K562 (cell line): Measurements from ENCODE around the gene ADIPOR2. TPM values are rescaled to one million over a fixed set of nuclear protein-coding genes. Genes with fewer than 3 reads are reported as not detected.

Experiments used
- BRF1 ChIP-seq: IDR thresholded peaks from 3 replicates; pipeline ENCODE4 v1.6.1; 2011; ENCODE audit warnings: borderline replicate concordance, mild to moderate bottlenecking; ENCODE audit not compliant: insufficient read length; ENCODE audit errors: extremely low read depth
- CBFB ChIP-seq: sonication (generic); formaldehyde crosslinking; IDR thresholded peaks from 2 replicates; pipeline ENCODE4 v1.4.0; 2020; ENCODE audit warnings: mild to moderate bottlenecking, missing genetic modification reagents
- CEBPG ChIP-seq, 3 experiments: fragments of 200-800 bp in 1 of 3; sonication (Bioruptor generic) in 1 of 3; sonication (generic) in 1 of 3; formaldehyde crosslinking in 1 of 3; IDR thresholded peaks in 2 of 3; conservative IDR thresholded peaks in 1 of 3; 2 replicates each; pipeline versions ENCODE4 v1.6.1 to v1.8.0; 2016 to 2022; ENCODE audit warnings: missing compliant biosample characterization in 2 of 3, missing genetic modification characterization in 2 of 3, mild to moderate bottlenecking in 1 of 3, missing genetic modification reagents in 1 of 3
- CREM ChIP-seq: IDR thresholded peaks from 2 replicates; pipeline ENCODE4 v1.6.1; 2014; ENCODE audit warnings: antibody characterized with exemption, low read depth
- GATAD2A ChIP-seq: fragments of 450-650 bp; IDR thresholded peaks from 2 replicates; pipeline ENCODE4 v1.6.1; 2017
- NFRKB ChIP-seq: fragments of 450-650 bp; IDR thresholded peaks from 2 replicates; pipeline ENCODE4 v1.6.1; 2016; ENCODE audit warnings: low read depth
- SMARCE1 ChIP-seq: fragments of 450-650 bp; IDR thresholded peaks from 2 replicates; pipeline ENCODE4 v1.7.1; 2016; ENCODE audit warnings: mild to moderate bottlenecking
- TRIM24 ChIP-seq, 2 experiments: fragments of 450-650 bp; IDR thresholded peaks; 2 replicates each; pipeline ENCODE4 v1.6.1; 2016
- ZNF134 ChIP-seq: fragments of 250-450 bp; sonication (Bioruptor Pico); conservative IDR thresholded peaks from 2 replicates; pipeline ENCODE4 v1.4.0; 2020
- ZNF318 ChIP-seq, 2 experiments: fragments of 450-650 bp; IDR thresholded peaks; 2 replicates each; pipeline ENCODE4 v1.6.1; 2016; ENCODE audit warnings: mild to moderate bottlenecking in 2 of 2, borderline replicate concordance in 1 of 2, low read depth in 1 of 2, moderate library complexity in 1 of 2
- ZNF57 ChIP-seq: fragments of 450-650 bp; formaldehyde crosslinking; IDR thresholded peaks from 2 replicates; pipeline ENCODE4 v1.4.0; 2020; ENCODE audit warnings: mild to moderate bottlenecking, moderate library complexity
- polyA plus RNA-seq, 8 experiments: library from polyadenylated mRNA; depleted of rRNA in 4 of 8; stranded (reverse) in 5 of 8; unstranded in 3 of 8; fragments of >200 nt; fragmentation: Nextera tagmentation in 2 of 8; fragmentation: Illumina TruSeq in 1 of 8; extraction: Ambion mirVana in 2 of 8; extraction: Trizol in 1 of 8; gene quantifications; 2 replicates each; pipeline versions ENCODE4 v1.2.1 to v1.2.3, GENCODE V29; 2011 to 2014; ENCODE audit warnings: inconsistent platforms in 1 of 8, missing spikeins in 1 of 8
- total RNA-seq, 7 experiments: library from RNA; depleted of rRNA in 6 of 7; stranded (reverse); fragments of >200 nt in 6 of 7; fragmentation: Illumina TruSeq in 2 of 7; extraction: Trizol in 2 of 7; gene quantifications; 2 replicates each; pipeline versions ENCODE4 v1.2.1 to v1.2.3, GENCODE V29; 2011 to 2021; ENCODE audit warnings: low replicate concordance in 1 of 7
- TF ChIP-seq, protein P1 (sequence below): fragments of 450-650 bp; IDR thresholded peaks from 2 replicates; pipeline ENCODE4 v1.6.1; 2017; ENCODE audit warnings: antibody characterized with exemption, mild to moderate bottlenecking
- TF ChIP-seq, protein P2 (sequence below): fragments of 250-450 bp; sonication (Bioruptor Pico); IDR thresholded peaks from 2 replicates; pipeline ENCODE4 v1.4.0; 2020

ADIPOR2 gene
- total and polyA plus RNA-seq, 9 of the 15 experiments (the other 6 are each of a cell fraction or from before 2014, with no cell fraction given): 10.9 to 63.5 (median 46.0) TPM

GRCh38 chr12:1660304-1661187 lies 30.3 kb upstream of the ADIPOR2 start (continued):
- TF ChIP-seq, protein P1, sequence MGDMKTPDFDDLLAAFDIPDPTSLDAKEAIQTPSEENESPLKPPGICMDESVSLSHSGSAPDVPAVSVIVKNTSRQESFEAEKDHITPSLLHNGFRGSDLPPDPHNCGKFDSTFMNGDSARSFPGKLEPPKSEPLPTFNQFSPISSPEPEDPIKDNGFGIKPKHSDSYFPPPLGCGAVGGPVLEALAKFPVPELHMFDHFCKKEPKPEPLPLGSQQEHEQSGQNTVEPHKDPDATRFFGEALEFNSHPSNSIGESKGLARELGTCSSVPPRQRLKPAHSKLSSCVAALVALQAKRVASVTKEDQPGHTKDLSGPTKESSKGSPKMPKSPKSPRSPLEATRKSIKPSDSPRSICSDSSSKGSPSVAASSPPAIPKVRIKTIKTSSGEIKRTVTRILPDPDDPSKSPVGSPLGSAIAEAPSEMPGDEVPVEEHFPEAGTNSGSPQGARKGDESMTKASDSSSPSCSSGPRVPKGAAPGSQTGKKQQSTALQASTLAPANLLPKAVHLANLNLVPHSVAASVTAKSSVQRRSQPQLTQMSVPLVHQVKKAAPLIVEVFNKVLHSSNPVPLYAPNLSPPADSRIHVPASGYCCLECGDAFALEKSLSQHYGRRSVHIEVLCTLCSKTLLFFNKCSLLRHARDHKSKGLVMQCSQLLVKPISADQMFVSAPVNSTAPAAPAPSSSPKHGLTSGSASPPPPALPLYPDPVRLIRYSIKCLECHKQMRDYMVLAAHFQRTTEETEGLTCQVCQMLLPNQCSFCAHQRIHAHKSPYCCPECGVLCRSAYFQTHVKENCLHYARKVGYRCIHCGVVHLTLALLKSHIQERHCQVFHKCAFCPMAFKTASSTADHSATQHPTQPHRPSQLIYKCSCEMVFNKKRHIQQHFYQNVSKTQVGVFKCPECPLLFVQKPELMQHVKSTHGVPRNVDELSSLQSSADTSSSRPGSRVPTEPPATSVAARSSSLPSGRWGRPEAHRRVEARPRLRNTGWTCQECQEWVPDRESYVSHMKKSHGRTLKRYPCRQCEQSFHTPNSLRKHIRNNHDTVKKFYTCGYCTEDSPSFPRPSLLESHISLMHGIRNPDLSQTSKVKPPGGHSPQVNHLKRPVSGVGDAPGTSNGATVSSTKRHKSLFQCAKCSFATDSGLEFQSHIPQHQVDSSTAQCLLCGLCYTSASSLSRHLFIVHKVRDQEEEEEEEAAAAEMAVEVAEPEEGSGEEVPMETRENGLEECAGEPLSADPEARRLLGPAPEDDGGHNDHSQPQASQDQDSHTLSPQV: 0 out of 2 replicates have a peak, but pooled peaks have one; percentile 26
- TF ChIP-seq TRIM24 (IDR thresholded peaks at IDR 0.05): peak in 1 of 2 experiments; percentile 14; a peak in 1 of 4 replicates
- TF ChIP-seq BRF1: no peak
- no peak for TF ChIP-seq ZNF57
- TF ChIP-seq CREM: 0 out of 2 replicates have a peak, but pooled peaks have one; percentile 28
- TF ChIP-seq NFRKB: no peak
- TF ChIP-seq CBFB (CRISPR knock-in tag): no peak
- no peak for TF ChIP-seq GATAD2A
- peak; percentile 48; the same call in 1 of the 2 replicates for TF ChIP-seq CEBPG (CRISPR knock-in tag; IDR thresholded peaks at IDR 0.05)
- TF ChIP-seq CEBPG (tag; conservative IDR thresholded peaks at IDR 0.05 in 1 of 2, IDR thresholded peaks at IDR 0.05 in 1 of 2): peak; percentile 78 to 88
- TF ChIP-seq SMARCE1: no peak
- TF ChIP-seq ZNF134: no peak
- TF ChIP-seq, protein P2, sequence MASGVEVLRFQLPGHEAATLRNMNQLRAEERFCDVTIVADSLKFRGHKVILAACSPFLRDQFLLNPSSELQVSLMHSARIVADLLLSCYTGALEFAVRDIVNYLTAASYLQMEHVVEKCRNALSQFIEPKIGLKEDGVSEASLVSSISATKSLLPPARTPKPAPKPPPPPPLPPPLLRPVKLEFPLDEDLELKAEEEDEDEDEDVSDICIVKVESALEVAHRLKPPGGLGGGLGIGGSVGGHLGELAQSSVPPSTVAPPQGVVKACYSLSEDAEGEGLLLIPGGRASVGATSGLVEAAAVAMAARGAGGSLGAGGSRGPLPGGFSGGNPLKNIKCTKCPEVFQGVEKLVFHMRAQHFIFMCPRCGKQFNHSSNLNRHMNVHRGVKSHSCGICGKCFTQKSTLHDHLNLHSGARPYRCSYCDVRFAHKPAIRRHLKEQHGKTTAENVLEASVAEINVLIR (CRISPR knock-in tag): no peak
- no peak for TF ChIP-seq ZNF318 (IDR thresholded peaks at IDR 0.05; ENCODE audit: borderline replicate concordance in 1 of 2, low read depth in 1 of 2)
